ENCODE measurements around the gene LAMB3. TPM values are rescaled to one million over a fixed set of nuclear protein-coding genes. Genes with fewer than 3 reads are reported as not detected.

LAMB3 gene
- total and polyA plus RNA-seq, 2 donors (not counting 1 experiment from before 2014, with no cell fraction given): 0.33 to 0.37 TPM

- no peaks in the 10 kb centered on the region for H3K4me1 Mint-ChIP-seq
- H3K27ac ChIP-seq (ENCODE audit: low read length in 2 of 2): no peak overlapping the region
- no peak overlapping the region for H3K9ac ChIP-seq (ENCODE audit: low read length)
- ATAC-seq (ENCODE audit: low read depth): no peak
- ChIA-PET POLR2A (no interaction called here), CTCF (interaction anchor here (1.7 kb wide), 1 partner anchor 21 kb away, joined by 7 read pairs; no protein-coding TSS in a partner anchor)
- H3K36me3 ChIP-seq (replicated peaks in 1 of 2; ENCODE audit: control extremely low read depth in 1 of 2, control insufficient read depth in 1 of 2, extremely low read depth in 1 of 2, insufficient read depth in 2 of 2, low read length in 1 of 2): no peaks in the 10 kb centered on the region
- no peaks in the 10 kb centered on the region for H3K9me3 Mint-ChIP-seq (ENCODE audit: insufficient read depth)
- no peak overlapping the region for H3K27ac Mint-ChIP-seq
- no peak for DNase-seq
- no peaks in the 10 kb centered on the region for H3K4me1 ChIP-seq (ENCODE audit: control insufficient read depth in 2 of 2, insufficient read depth in 2 of 2, low read length in 2 of 2)
- H3K4me2 ChIP-seq (replicated peaks; ENCODE audit: low read depth, low read length, poor library complexity, severe bottlenecking): no peak overlapping the region
- H3K4me3 ChIP-seq (ENCODE audit: control extremely low read depth in 1 of 5, extremely low read depth in 1 of 5, insufficient read depth in 1 of 5, low read depth in 2 of 5, low read length in 4 of 5): no peak overlapping the region
- H4K20me1 ChIP-seq (ENCODE audit: control insufficient read depth, insufficient read depth, low read length, poor library complexity, severe bottlenecking): no peaks in the 10 kb centered on the region
- no peak overlapping the region for H3K4me3 Mint-ChIP-seq
- 84% methylated on average over 3 of the region's 6 CpGs for WGBS (ENCODE audit: insufficient coverage)
- peaks cover 0 to 13% (median 10%) of the 10 kb centered on the region in 4 experiments for H3K27me3 ChIP-seq (replicated peaks in 1 of 4; ENCODE audit: control extremely low read depth in 1 of 4, control insufficient read depth in 3 of 4, insufficient read depth in 4 of 4, low read length in 3 of 4)
- H3K27me3 Mint-ChIP-seq: peaks cover 49% of the 10 kb centered on the region
- intact Hi-C loops (cut with micrococcal nuclease): no loop called here
- no peak overlapping the region for H2AFZ ChIP-seq (ENCODE audit: insufficient read depth, low read depth, low read length, poor library complexity, severe bottlenecking)
- TF ChIP-seq EZH2 (IDR thresholded peaks at IDR 0.05; ENCODE audit: borderline replicate concordance, insufficient read depth, low read depth, low read length, poor library complexity, severe bottlenecking): no peak
- TF ChIP-seq, protein P1, sequence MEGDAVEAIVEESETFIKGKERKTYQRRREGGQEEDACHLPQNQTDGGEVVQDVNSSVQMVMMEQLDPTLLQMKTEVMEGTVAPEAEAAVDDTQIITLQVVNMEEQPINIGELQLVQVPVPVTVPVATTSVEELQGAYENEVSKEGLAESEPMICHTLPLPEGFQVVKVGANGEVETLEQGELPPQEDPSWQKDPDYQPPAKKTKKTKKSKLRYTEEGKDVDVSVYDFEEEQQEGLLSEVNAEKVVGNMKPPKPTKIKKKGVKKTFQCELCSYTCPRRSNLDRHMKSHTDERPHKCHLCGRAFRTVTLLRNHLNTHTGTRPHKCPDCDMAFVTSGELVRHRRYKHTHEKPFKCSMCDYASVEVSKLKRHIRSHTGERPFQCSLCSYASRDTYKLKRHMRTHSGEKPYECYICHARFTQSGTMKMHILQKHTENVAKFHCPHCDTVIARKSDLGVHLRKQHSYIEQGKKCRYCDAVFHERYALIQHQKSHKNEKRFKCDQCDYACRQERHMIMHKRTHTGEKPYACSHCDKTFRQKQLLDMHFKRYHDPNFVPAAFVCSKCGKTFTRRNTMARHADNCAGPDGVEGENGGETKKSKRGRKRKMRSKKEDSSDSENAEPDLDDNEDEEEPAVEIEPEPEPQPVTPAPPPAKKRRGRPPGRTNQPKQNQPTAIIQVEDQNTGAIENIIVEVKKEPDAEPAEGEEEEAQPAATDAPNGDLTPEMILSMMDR (IDR thresholded peaks at IDR 0.05): no peak
- no peaks in the 10 kb centered on the region for H3K9me3 ChIP-seq (ENCODE audit: control extremely low read depth in 1 of 3, control insufficient read depth in 2 of 3, insufficient read depth in 1 of 3, low read length in 2 of 3)
- H3K79me2 ChIP-seq (ENCODE audit: control insufficient read depth, insufficient read depth, low read length): no peaks in the 10 kb centered on the region
Observed at GRCh38 chr1:209590405-209590804, 61.8 kb downstream of the LAMB3 start.

DNA sequence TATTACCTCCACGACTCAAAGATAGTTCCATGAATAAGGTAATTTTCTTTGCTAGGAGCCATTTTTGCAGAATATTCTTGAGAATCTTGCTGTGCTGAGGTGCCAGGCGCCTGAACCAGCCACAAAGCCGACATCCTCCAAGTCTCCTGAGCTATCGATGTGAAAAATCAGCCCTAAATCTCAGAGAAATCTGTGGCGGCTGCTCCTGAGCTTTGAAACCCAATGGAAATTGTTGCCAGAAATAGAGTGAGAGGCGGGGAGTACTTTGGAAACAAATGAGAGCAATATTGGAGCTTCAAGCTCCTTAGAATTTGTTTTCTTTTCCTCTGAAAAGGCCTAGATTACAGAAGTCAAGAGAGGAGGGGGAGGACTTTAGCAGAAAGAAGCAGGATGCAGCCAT, 62.4 kb downstream of the LAMB3 start:
- TF ChIP-seq EZH2 (IDR thresholded peaks at IDR 0.05; ENCODE audit: borderline replicate concordance, insufficient read depth, low read depth, low read length, poor library complexity, severe bottlenecking): no peak
- TF ChIP-seq, protein P1 (IDR thresholded peaks at IDR 0.05): no peak
- no peak overlapping the region for H3K4me3 ChIP-seq (ENCODE audit: control extremely low read depth in 1 of 5, extremely low read depth in 1 of 5, insufficient read depth in 1 of 5, low read depth in 2 of 5, low read length in 4 of 5)
- H3K4me2 ChIP-seq (replicated peaks; ENCODE audit: low read depth, low read length, poor library complexity, severe bottlenecking): no peak overlapping the region
- no peak overlapping the region for H3K9ac ChIP-seq (ENCODE audit: low read length)
- 87% methylated on average over 3 of the region's 6 CpGs for WGBS (ENCODE audit: insufficient coverage)
- H3K4me1 ChIP-seq (ENCODE audit: control insufficient read depth in 2 of 2, insufficient read depth in 2 of 2, low read length in 2 of 2): no peaks in the 10 kb centered on the region
- H3K9me3 ChIP-seq (ENCODE audit: control extremely low read depth in 1 of 3, control insufficient read depth in 2 of 3, insufficient read depth in 1 of 3, low read length in 2 of 3): no peaks in the 10 kb centered on the region
- no peaks in the 10 kb centered on the region for H3K79me2 ChIP-seq (ENCODE audit: control insufficient read depth, insufficient read depth, low read length)
- no peak overlapping the region for H2AFZ ChIP-seq (ENCODE audit: insufficient read depth, low read depth, low read length, poor library complexity, severe bottlenecking)
- H3K36me3 ChIP-seq (replicated peaks in 1 of 2; ENCODE audit: control extremely low read depth in 1 of 2, control insufficient read depth in 1 of 2, extremely low read depth in 1 of 2, insufficient read depth in 2 of 2, low read length in 1 of 2): no peaks in the 10 kb centered on the region
- no peaks in the 10 kb centered on the region for H4K20me1 ChIP-seq (ENCODE audit: control insufficient read depth, insufficient read depth, low read length, poor library complexity, severe bottlenecking)
- H3K27me3 ChIP-seq (replicated peaks in 1 of 4; ENCODE audit: control extremely low read depth in 1 of 4, control insufficient read depth in 3 of 4, insufficient read depth in 4 of 4, low read length in 3 of 4): peaks cover 0 to 18% (median 14%) of the 10 kb centered on the region in 4 experiments
- peaks cover 43% of the 10 kb centered on the region for H3K27me3 Mint-ChIP-seq
- H3K27ac Mint-ChIP-seq: no peak overlapping the region
- DNase-seq (no peak), ATAC-seq (ENCODE audit: low read depth) (no peak)
- POLR2A ChIA-PET: no interaction called here
- no peaks in the 10 kb centered on the region for H3K4me1 Mint-ChIP-seq
- no peaks in the 10 kb centered on the region for H3K9me3 Mint-ChIP-seq (ENCODE audit: insufficient read depth)
- CTCF ChIA-PET: no interaction called here
- no peak overlapping the region for H3K27ac ChIP-seq (ENCODE audit: low read length in 2 of 2)
- intact Hi-C loops (cut with micrococcal nuclease): no loop called here
- H3K4me3 Mint-ChIP-seq: no peak overlapping the region
